Measurements from ENCODE around the gene PTPN2.
A peak's percentile ranks its signal among the peaks of the same experiment; 100 is the strongest.
"Not testable (repeated sequence)": the region's sequence is repeated elsewhere in the genome, so short reads cannot be mapped to it uniquely, and the experiment has no call there.

Gene PTPN2

GRCh38 chr18:12890964-12891363 is 6.9 kb upstream of the PTPN2 start:
- DNase-seq, result no peak

- no peak for DNase-seq
Observed at GRCh38 chr18:12886498-12887126, 2.6 kb upstream of the PTPN2 start.

GRCh38 chr18:12885500-12885899 is 1.5 kb upstream of the PTPN2 start:
- no peak for DNase-seq

- DNase-seq, result no peak
Observed at GRCh38 chr18:12884406-12885323, 628 bp upstream of the PTPN2 start.

GRCh38 chr18:12883372-12883683 is 709 bp downstream of the PTPN2 start:
- no peak for DNase-seq

- DNase-seq, result peak; percentile 68
Observed at GRCh38 chr18:12882453-12883371, 1.3 kb downstream of the PTPN2 start.

GRCh38 chr18:12880541-12880910 is 3.5 kb downstream of the PTPN2 start:
- DNase-seq, result no peak

- DNase-seq, result no peak
Observed at GRCh38 chr18:12879840-12880540, 4.0 kb downstream of the PTPN2 start.

- DNase-seq, result not testable (repeated sequence)
Observed at GRCh38 chr18:12874992-12875391, 9.0 kb downstream of the PTPN2 start.

GRCh38 chr18:12873961-12874567 is 10.0 kb downstream of the PTPN2 start:
- not testable (repeated sequence) for DNase-seq

GRCh38 chr18:12872408-12872807 is 11.6 kb downstream of the PTPN2 start:
- no peak for DNase-seq

GRCh38 chr18:12868576-12868975 is 15.5 kb downstream of the PTPN2 start:
- no peak for DNase-seq

GRCh38 chr18:12867441-12868123 is 16.5 kb downstream of the PTPN2 start:
- DNase-seq, result no peak

- no peak for DNase-seq
Observed at GRCh38 chr18:12863687-12864216, 20.3 kb downstream of the PTPN2 start.

- DNase-seq, result no peak
Observed at GRCh38 chr18:12862874-12863482, 21.1 kb downstream of the PTPN2 start.

GRCh38 chr18:12862467-12862866 is 21.6 kb downstream of the PTPN2 start:
- no peak for DNase-seq

- DNase-seq, result no peak
Observed at GRCh38 chr18:12861637-12862036, 22.4 kb downstream of the PTPN2 start.

GRCh38 chr18:12860530-12860929 is 23.5 kb downstream of the PTPN2 start:
- DNase-seq, result no peak

- no peak for DNase-seq
Observed at GRCh38 chr18:12858991-12859390, 25.0 kb downstream of the PTPN2 start.

GRCh38 chr18:12857991-12858544 is 26.0 kb downstream of the PTPN2 start:
- no peak for DNase-seq
